Effector CD4-positive, alpha-beta T cell (primary cell): Measurements from ENCODE around the gene CYP26C1. TPM values are rescaled to one million over a fixed set of nuclear protein-coding genes. Genes with fewer than 3 reads are reported as not detected.

Experiments used
- DNase-seq: peaks from one replicate; pipeline ENCODE4 v3.0.0-alpha.2; 2020
- total RNA-seq: gene quantifications from one replicate; lab custom pipeline; 2026; lab: John Stamatoyannopoulos, UW

Gene CYP26C1
- not detected for total RNA-seq

- no peak for DNase-seq
Measured at GRCh38 chr10:93059975-93060886, at the start of gene CYP26C1. Gene CYP26C1 (plus strand): TSS chr10:93060798. CDS start chr10:93061264, 466 bp downstream.

GRCh38 chr10:93015722-93016121, 44.9 kb upstream of the CYP26C1 start:
- no peak for DNase-seq

- no peak for DNase-seq
Measured at GRCh38 chr10:93023013-93023650, 37.5 kb upstream of the CYP26C1 start.

- DNase-seq: no peak
Measured at GRCh38 chr10:93026072-93026471, 34.5 kb upstream of the CYP26C1 start.

GRCh38 chr10:93027508-93027907, 33.1 kb upstream of the CYP26C1 start:
- no peak for DNase-seq

- DNase-seq: no peak
Measured at GRCh38 chr10:93028883-93029282, 31.7 kb upstream of the CYP26C1 start.

- DNase-seq: no peak
Measured at GRCh38 chr10:93030409-93030808, 30.2 kb upstream of the CYP26C1 start.

GRCh38 chr10:93032105-93032808, 28.3 kb upstream of the CYP26C1 start:
- DNase-seq: no peak

GRCh38 chr10:93032809-93033137, 27.8 kb upstream of the CYP26C1 start:
- DNase-seq: no peak

- DNase-seq: no peak
Measured at GRCh38 chr10:93034426-93034825, 26.2 kb upstream of the CYP26C1 start.

- no peak for DNase-seq
Measured at GRCh38 chr10:93039110-93039509, 21.5 kb upstream of the CYP26C1 start.

GRCh38 chr10:93039721-93040120, 20.9 kb upstream of the CYP26C1 start:
- no peak for DNase-seq

- no peak for DNase-seq
Measured at GRCh38 chr10:93054486-93054885, 6.1 kb upstream of the CYP26C1 start.

- DNase-seq: no peak
Measured at GRCh38 chr10:93058139-93058538, 2.5 kb upstream of the CYP26C1 start.

- no peak for DNase-seq
Measured at GRCh38 chr10:93060887-93061593, 442 bp downstream of the CYP26C1 start.

GRCh38 chr10:93061594-93062513, 1.3 kb downstream of the CYP26C1 start:
- DNase-seq: no peak

GRCh38 chr10:93062514-93063143, 2.0 kb downstream of the CYP26C1 start:
- DNase-seq: no peak

- no peak for DNase-seq
Measured at GRCh38 chr10:93063144-93063976, 2.8 kb downstream of the CYP26C1 start.

GRCh38 chr10:93063977-93064660, 3.5 kb downstream of the CYP26C1 start:
- DNase-seq: no peak
